CD4-positive, alpha-beta T cell (primary cell): ENCODE results near the gene PANX2. TPM values are rescaled to one million over a fixed set of nuclear protein-coding genes. Genes with fewer than 3 reads are reported as not detected.
"Not testable (repeated sequence)": the region's sequence is repeated elsewhere in the genome, so short reads cannot be mapped to it uniquely, and the experiment has no call there.

ENCODE experiments used
- ATAC-seq: fragments of 200-7000 bp; cut with Tn5 transposase; one replicate; pipeline ENCODE4 v1.10.0; 2022; ENCODE audit warnings: mild to moderate bottlenecking; ENCODE audit not compliant: poor library complexity
- CTCF ChIA-PET: fragments of 350-600 bp; sonication (Branson Sonifier 250); formaldehyde crosslinking; loops from one replicate; lab custom pipeline; 2021; ENCODE audit warnings: antibody characterized with exemption, inconsistent platforms; lab: Charles Lee
- POLR2A ChIA-PET: fragments of 350-600 bp; sonication (Branson Sonifier 250); formaldehyde crosslinking; loops from one replicate; lab custom pipeline; 2021; ENCODE audit warnings: antibody characterized with exemption, inconsistent platforms; lab: Charles Lee
- DNase-seq, 14 experiments: peaks; one replicate each; pipeline ENCODE4 v3.0.0-alpha.2; 2013 to 2020; ENCODE audit warnings: mixed read lengths in 2 of 14
- H3K27ac ChIP-seq, 2 donors: one replicate each; pipeline versions ENCODE4 v1.5.1 to v1.7.0; 2013; ENCODE audit warnings: low read length in 2 of 2, low read depth in 1 of 2, mild to moderate bottlenecking in 1 of 2
- H3K27me3 ChIP-seq, 2 experiments: 1 replicate in 1 of 2; 2 replicates in 1 of 2; pipeline versions ENCODE4 v1.6.1 to v1.7.0; 2013; ENCODE audit warnings: low read length in 2 of 2, control low read depth in 1 of 2, mild to moderate bottlenecking in 1 of 2, moderate library complexity in 1 of 2; ENCODE audit not compliant: insufficient read depth in 2 of 2, control insufficient read depth in 1 of 2
- H3K36me3 ChIP-seq: one replicate; pipeline ENCODE4 v1.6.1; 2013; ENCODE audit warnings: low read length, control low read depth; ENCODE audit not compliant: insufficient read depth
- H3K4me1 ChIP-seq: one replicate; pipeline ENCODE4 v1.6.1; 2013; ENCODE audit warnings: low read length, control low read depth; ENCODE audit not compliant: insufficient read depth
- H3K4me3 ChIP-seq: one replicate; pipeline ENCODE4 v1.5.1; 2013; ENCODE audit warnings: mild to moderate bottlenecking, low read length, moderate library complexity
- H3K9me3 ChIP-seq, 2 experiments: 1 replicate in 1 of 2; 2 replicates in 1 of 2; pipeline versions ENCODE4 v1.6.1 to v1.7.0; 2013; ENCODE audit warnings: low read length in 2 of 2, mild to moderate bottlenecking in 2 of 2, control low read depth in 1 of 2, moderate library complexity in 1 of 2; ENCODE audit not compliant: control insufficient read depth in 1 of 2, insufficient read depth in 1 of 2
- H3K27ac Mint-ChIP-seq: one replicate; pipeline ENCODE4 v1.8.0; 2020; ENCODE audit warnings: mixed read lengths
- H3K27me3 Mint-ChIP-seq: one replicate; pipeline ENCODE4 v1.8.0; 2021; ENCODE audit warnings: mixed read lengths
- H3K36me3 Mint-ChIP-seq: one replicate; pipeline ENCODE4 v1.8.0; 2021; ENCODE audit warnings: low read depth, mixed read lengths
- H3K4me1 Mint-ChIP-seq: one replicate; pipeline ENCODE4 v1.8.0; 2021; ENCODE audit warnings: low read depth, mixed read lengths
- H3K4me3 Mint-ChIP-seq: one replicate; pipeline ENCODE4 v1.8.0; 2020; ENCODE audit warnings: mild to moderate bottlenecking, mixed read lengths
- H3K9me3 Mint-ChIP-seq: one replicate; pipeline ENCODE4 v1.8.0; 2020; ENCODE audit warnings: mixed read lengths
- CTCF ChIP-seq: fragments of 200-600 bp; IDR thresholded peaks from one replicate; pipeline ENCODE4 v1.8.0; 2022; ENCODE audit warnings: antibody characterized with exemption, mild to moderate bottlenecking
- intact Hi-C, 2 experiments: fragments of 100-400 bp; cut with DNase I in 1 of 2; cut with micrococcal nuclease in 1 of 2; formaldehyde crosslinking; loops; one replicate each; pipeline versions ENCODE4 v1.15.1 to v1.9.0; 2023 to 2025; cut with DNase I, micrococcal nuclease
- total RNA-seq, 174 experiments: library from RNA in 2 of 174; stranded (reverse) in 2 of 174; gene quantifications; one replicate each; pipeline ENCODE4 v1.2.3 and lab custom pipeline; 2021 to 2026

Gene PANX2
- total RNA-seq, 2 experiments from 2014 or later: 0.11 to 0.16 TPM

GRCh38 chr22:50131894-50132293 lies 38.6 kb upstream of the PANX2 start:
- peaks cover 6 to 12% of the 10 kb centered on the region in 2 experiments for H3K27me3 ChIP-seq
- no peak for DNase-seq
- no peak overlapping the region for H3K27ac ChIP-seq
- H3K27me3 Mint-ChIP-seq: peaks cover 51% of the 10 kb centered on the region
- H3K4me1 Mint-ChIP-seq: no peaks in the 10 kb centered on the region
- H3K4me3 Mint-ChIP-seq: no peak overlapping the region
- intact Hi-C loops: no loop called here
- no peaks in the 10 kb centered on the region for H3K9me3 Mint-ChIP-seq
- no peaks in the 10 kb centered on the region for H3K4me1 ChIP-seq
- no peaks in the 10 kb centered on the region for H3K36me3 ChIP-seq
- no peak overlapping the region for H3K27ac Mint-ChIP-seq
- ATAC-seq: no peak
- POLR2A ChIA-PET: no interaction called here
- no peaks in the 10 kb centered on the region for H3K9me3 ChIP-seq
- no peaks in the 10 kb centered on the region for H3K36me3 Mint-ChIP-seq
- no peak overlapping the region for H3K4me3 ChIP-seq
- no peak for TF ChIP-seq CTCF
- CTCF ChIA-PET: no interaction called here

- Histone ChIP-seq H3K27me3 (peaks cover 6 to 12% of the 10 kb centered on the region in 2 experiments), H3K9me3 (no peaks in the 10 kb centered on the region), H3K27ac (no peak overlapping the region), H3K36me3 (no peaks in the 10 kb centered on the region), H3K4me3 (no peak overlapping the region), H3K4me1 (no peaks in the 10 kb centered on the region)
- no peaks in the 10 kb centered on the region for H3K36me3 Mint-ChIP-seq
- ATAC-seq: no peak
- no peaks in the 10 kb centered on the region for H3K4me1 Mint-ChIP-seq
- no peak for DNase-seq
- CTCF ChIA-PET: interaction anchor here (1.0 kb wide), 1 partner anchor 18 kb away, joined by 5 read pairs; no protein-coding TSS in a partner anchor
- H3K9me3 Mint-ChIP-seq: no peaks in the 10 kb centered on the region
- no peak overlapping the region for H3K4me3 Mint-ChIP-seq
- peaks cover 52% of the 10 kb centered on the region for H3K27me3 Mint-ChIP-seq
- H3K27ac Mint-ChIP-seq: no peak overlapping the region
- intact Hi-C loops: no loop called here
- no peak for TF ChIP-seq CTCF
- POLR2A ChIA-PET: no interaction called here
Observed at GRCh38 chr22:50134481-50134880, 36.0 kb upstream of the PANX2 start.

GRCh38 chr22:50136581-50137015 lies 33.9 kb upstream of the PANX2 start:
- Mint-ChIP-seq H3K27me3 (peaks cover 33% of the 10 kb centered on the region), H3K27ac (no peak overlapping the region)
- POLR2A ChIA-PET: no interaction called here

DNA sequence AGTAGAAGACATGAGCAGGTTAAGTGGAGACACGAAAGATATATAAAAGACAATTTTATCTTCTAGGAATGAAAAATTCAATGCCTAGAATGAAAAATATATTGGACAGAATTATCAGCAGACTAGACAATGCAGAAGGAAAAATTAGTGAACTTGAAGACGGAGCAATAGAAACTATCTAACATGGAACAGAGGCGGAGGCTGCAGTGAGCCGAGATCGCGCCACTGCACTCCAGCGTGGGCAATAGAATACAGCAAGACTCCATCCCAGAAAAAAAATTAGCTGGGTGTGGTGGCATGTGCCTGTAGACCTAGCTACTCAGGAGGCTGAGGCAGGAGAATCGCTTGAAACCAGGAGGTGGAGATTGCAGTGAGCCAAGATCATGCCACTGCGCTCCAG lies 33.3 kb upstream of the PANX2 start:
- H3K27ac ChIP-seq, H3K4me1 Mint-ChIP-seq, H3K36me3 Mint-ChIP-seq, intact Hi-C loops, ATAC-seq, DNase-seq, H3K9me3 Mint-ChIP-seq, H3K36me3 ChIP-seq, H3K4me1 ChIP-seq, H3K27ac Mint-ChIP-seq, H3K9me3 ChIP-seq, CTCF ChIA-PET, H3K4me3 Mint-ChIP-seq, POLR2A ChIA-PET, H3K4me3 ChIP-seq, H3K27me3 ChIP-seq: not testable (repeated sequence)
- peaks cover 29% of the 10 kb centered on the region for H3K27me3 Mint-ChIP-seq

More at GRCh38 chr22:50136581-50137015, 33.9 kb upstream of the PANX2 start:
- no peaks in the 10 kb centered on the region for H3K36me3 Mint-ChIP-seq
- CTCF ChIA-PET: no interaction called here
- H3K27me3 ChIP-seq: peaks cover 4 to 12% of the 10 kb centered on the region in 2 experiments
- H3K27ac ChIP-seq: no peak overlapping the region
- H3K4me3 ChIP-seq: no peak overlapping the region
- no peaks in the 10 kb centered on the region for H3K4me1 Mint-ChIP-seq
- TF ChIP-seq CTCF: no peak
- H3K4me1 ChIP-seq: no peaks in the 10 kb centered on the region
- no peaks in the 10 kb centered on the region for H3K9me3 ChIP-seq
- no peak overlapping the region for H3K4me3 Mint-ChIP-seq
- DNase-seq (no peak), ATAC-seq (no peak)
- no peaks in the 10 kb centered on the region for H3K36me3 ChIP-seq
- no peaks in the 10 kb centered on the region for H3K9me3 Mint-ChIP-seq
- intact Hi-C loops: no loop called here
